SJSA1 (cell line): ENCODE data around the gene SLC37A1. TPM values are rescaled to one million over a fixed set of nuclear protein-coding genes. Genes with fewer than 3 reads are reported as not detected.

Source experiments
- DNase-seq, 2 experiments: peaks; one replicate each; pipeline ENCODE4 v3.0.0-alpha.2; 2015 to 2020; ENCODE audit warnings: low spot score in 2 of 2, low read depth in 1 of 2
- H3K27ac ChIP-seq: fragments of 250-450 bp; sonication (Bioruptor Pico); 2 replicates; pipeline ENCODE4 v1.5.1; 2020; ENCODE audit warnings: mild to moderate bottlenecking, moderate library complexity
- H3K27me3 ChIP-seq: fragments of 250-450 bp; sonication (Bioruptor Pico); replicated peaks from 2 replicates; pipeline ENCODE4 v1.5.1; 2020; ENCODE audit warnings: mild to moderate bottlenecking, moderate library complexity
- H3K36me3 ChIP-seq: fragments of 250-450 bp; sonication (Bioruptor Pico); 2 replicates; pipeline ENCODE4 v1.5.1; 2020; ENCODE audit warnings: mild to moderate bottlenecking
- H3K4me1 ChIP-seq: fragments of 250-450 bp; sonication (Bioruptor Pico); replicated peaks from 2 replicates; pipeline ENCODE4 v1.6.1; 2021; ENCODE audit warnings: mild to moderate bottlenecking
- H3K4me3 ChIP-seq: fragments of 250-450 bp; sonication (Bioruptor Pico); 2 replicates; pipeline ENCODE4 v1.5.1; 2020; ENCODE audit warnings: mild to moderate bottlenecking
- H3K9me3 ChIP-seq: fragments of 250-450 bp; sonication (Bioruptor Pico); replicated peaks from 2 replicates; pipeline ENCODE4 v1.5.1; 2020; ENCODE audit warnings: mild to moderate bottlenecking
- total RNA-seq: library from RNA; depleted of rRNA; stranded (reverse); fragments of >200 nt; shearing (Covaris generic); gene quantifications from 2 replicates; pipeline ENCODE4 v1.2.3, GENCODE V29; 2014

The SLC37A1 gene
- total RNA-seq, 1 experiment from 2014 or later = 5.2 TPM

- Histone ChIP-seq H3K4me3 (no peak overlapping the region), H3K27ac (no peak overlapping the region), H3K9me3 (0 out of 2 replicates have a peak, but pooled peaks cover 1% of the 10 kb centered on the region), H3K36me3 (no peaks in the 10 kb centered on the region), H3K27me3 (no peaks in the 10 kb centered on the region), H3K4me1 (no peaks in the 10 kb centered on the region)
- DNase-seq = peak in 1 of 2 experiments; percentile 36
These were observed 57.9 kb downstream of the SLC37A1 start for GRCh38 chr21:42571391-42572150.

- DNase-seq = peak in 1 of 2 experiments; percentile 25
- 0 out of 2 replicates have a peak, but pooled peaks cover 5% of the 10 kb centered on the region for H3K9me3 ChIP-seq
- no peaks in the 10 kb centered on the region for H3K36me3 ChIP-seq
- no peak overlapping the region for H3K27ac ChIP-seq
- H3K4me1 ChIP-seq = no peaks in the 10 kb centered on the region
- no peaks in the 10 kb centered on the region for H3K27me3 ChIP-seq
- no peak overlapping the region for H3K4me3 ChIP-seq
These were observed 59.3 kb downstream of the SLC37A1 start for GRCh38 chr21:42572906-42573495.

GRCh38 chr21:42574234-42575027 is 60.8 kb downstream of the SLC37A1 start:
- no peaks in the 10 kb centered on the region for H3K27me3 ChIP-seq
- no peak overlapping the region for H3K27ac ChIP-seq
- H3K4me1 ChIP-seq = no peaks in the 10 kb centered on the region
- H3K4me3 ChIP-seq = no peak overlapping the region
- H3K36me3 ChIP-seq = no peaks in the 10 kb centered on the region
- 0 out of 2 replicates have a peak, but pooled peaks cover 5% of the 10 kb centered on the region for H3K9me3 ChIP-seq
- DNase-seq = peak; percentile 17 to 51

GRCh38 chr21:42575111-42575510 is 61.5 kb downstream of the SLC37A1 start:
- DNase-seq = peak in 1 of 2 experiments; percentile 32
- Histone ChIP-seq H3K27me3 (no peaks in the 10 kb centered on the region), H3K36me3 (no peaks in the 10 kb centered on the region), H3K4me3 (no peak overlapping the region), H3K9me3 (0 out of 2 replicates have a peak, but pooled peaks cover 5% of the 10 kb centered on the region), H3K4me1 (no peaks in the 10 kb centered on the region), H3K27ac (no peak overlapping the region)

- no peak for DNase-seq
- 0 out of 2 replicates have a peak, but pooled peaks cover 5% of the 10 kb centered on the region for H3K9me3 ChIP-seq
- H3K27me3 ChIP-seq = no peaks in the 10 kb centered on the region
- no peaks in the 10 kb centered on the region for H3K36me3 ChIP-seq
- no peaks in the 10 kb centered on the region for H3K4me1 ChIP-seq
- H3K27ac ChIP-seq = no peak overlapping the region
- H3K4me3 ChIP-seq = no peak overlapping the region
These were observed 63.0 kb downstream of the SLC37A1 start for GRCh38 chr21:42576639-42577038.

- peak in 1 of 2 experiments; percentile 22 for DNase-seq
- Histone ChIP-seq H3K27ac (no peak overlapping the region), H3K27me3 (peaks cover 5% of the 10 kb centered on the region; the same call in 1 of the 2 replicates), H3K9me3 (0 out of 2 replicates have a peak, but pooled peaks cover 5% of the 10 kb centered on the region), H3K4me1 (no peaks in the 10 kb centered on the region), H3K36me3 (no peaks in the 10 kb centered on the region), H3K4me3 (no peak overlapping the region)
These were observed 64.4 kb downstream of the SLC37A1 start for GRCh38 chr21:42578034-42578433.

- H3K27ac ChIP-seq = no peak overlapping the region
- peak in 1 of 2 experiments; percentile 17 for DNase-seq
- peaks cover 5% of the 10 kb centered on the region; the same call in 1 of the 2 replicates for H3K27me3 ChIP-seq
- no peak overlapping the region for H3K4me3 ChIP-seq
- 0 out of 2 replicates have a peak, but pooled peaks cover 5% of the 10 kb centered on the region for H3K9me3 ChIP-seq
- no peaks in the 10 kb centered on the region for H3K4me1 ChIP-seq
- H3K36me3 ChIP-seq = no peaks in the 10 kb centered on the region
These were observed 65.2 kb downstream of the SLC37A1 start for GRCh38 chr21:42578761-42579415.

GRCh38 chr21:42579456-42580075 is 65.9 kb downstream of the SLC37A1 start:
- no peaks in the 10 kb centered on the region for H3K36me3 ChIP-seq
- H3K4me1 ChIP-seq = no peaks in the 10 kb centered on the region
- no peak overlapping the region for H3K27ac ChIP-seq
- no peak overlapping the region for H3K4me3 ChIP-seq
- H3K9me3 ChIP-seq = 0 out of 2 replicates have a peak, but pooled peaks cover 5% of the 10 kb centered on the region
- peak in 1 of 2 experiments; percentile 21 for DNase-seq
- H3K27me3 ChIP-seq = peaks cover 5% of the 10 kb centered on the region; the same call in 1 of the 2 replicates

- H3K36me3 ChIP-seq = no peaks in the 10 kb centered on the region
- no peak overlapping the region for H3K4me3 ChIP-seq
- no peak overlapping the region for H3K27ac ChIP-seq
- H3K27me3 ChIP-seq = peaks cover 5% of the 10 kb centered on the region; the same call in 1 of the 2 replicates
- H3K4me1 ChIP-seq = no peaks in the 10 kb centered on the region
- H3K9me3 ChIP-seq = 0 out of 2 replicates have a peak, but pooled peaks cover 5% of the 10 kb centered on the region
- peak in 1 of 2 experiments; percentile 30 for DNase-seq
These were observed 66.6 kb downstream of the SLC37A1 start for GRCh38 chr21:42580076-42580792.

- Histone ChIP-seq H3K36me3 (no peaks in the 10 kb centered on the region), H3K27ac (no peak overlapping the region), H3K4me1 (no peaks in the 10 kb centered on the region), H3K9me3 (0 out of 2 replicates have a peak, but pooled peaks cover 5% of the 10 kb centered on the region), H3K4me3 (no peak overlapping the region), H3K27me3 (peaks cover 5% of the 10 kb centered on the region; the same call in 1 of the 2 replicates)
- peak in 1 of 2 experiments; percentile 38 for DNase-seq
These were observed 67.2 kb downstream of the SLC37A1 start for GRCh38 chr21:42580793-42581321.

GRCh38 chr21:42581336-42581992 is 67.8 kb downstream of the SLC37A1 start:
- peak in 1 of 2 experiments; percentile 19 for DNase-seq
- Histone ChIP-seq H3K4me1 (no peaks in the 10 kb centered on the region), H3K4me3 (no peak overlapping the region), H3K27me3 (peaks cover 5% of the 10 kb centered on the region; the same call in 1 of the 2 replicates), H3K9me3 (0 out of 2 replicates have a peak, but pooled peaks cover 5% of the 10 kb centered on the region), H3K27ac (no peak overlapping the region), H3K36me3 (no peaks in the 10 kb centered on the region)
